Activated naive CD4-positive, alpha-beta T cell treated with anti-CD3 and anti-CD28 coated beads, Interleukin-2, amount 50 U/mL, for 72 hours (primary cell): ENCODE data around the gene GNAI2. TPM values are rescaled to one million over a fixed set of nuclear protein-coding genes. Genes with fewer than 3 reads are reported as not detected.
"Not testable (repeated sequence)": the region's sequence is repeated elsewhere in the genome, so short reads cannot be mapped to it uniquely, and the experiment has no call there.

Experiments used
- ATAC-seq, 2 donors: fragments of 150-1000 bp; cut with Tn5 transposase; 2 replicates each; pipeline ENCODE4 v1.10.0; 2021; ENCODE audit warnings: mild to moderate bottlenecking in 2 of 2, moderate library complexity in 2 of 2
- DNase-seq, 2 donors: peaks; one replicate each; pipeline ENCODE4 v3.0.0; 2021 to 2022; ENCODE audit warnings: low spot score in 2 of 2
- H3K27ac Mint-ChIP-seq, 2 donors: one replicate each; pipeline ENCODE4 v1.8.0; 2022; ENCODE audit warnings: mild to moderate bottlenecking in 2 of 2, mixed read lengths in 2 of 2
- H3K36me3 Mint-ChIP-seq, 2 donors: one replicate each; pipeline ENCODE4 v1.8.0; 2022; ENCODE audit warnings: mixed read lengths in 2 of 2
- H3K9me3 Mint-ChIP-seq, 2 donors: one replicate each; pipeline ENCODE4 v1.8.0; 2022; ENCODE audit warnings: mixed read lengths in 2 of 2
- total RNA-seq, 2 donors: library from RNA; stranded (reverse); gene quantifications; one replicate each; pipeline ENCODE4 v1.2.3, GENCODE V29; 2022

Gene GNAI2
- total RNA-seq, 2 donors from 2014 or later = 313 to 349 TPM

GRCh38 chr3:50246517-50246954 is 10.5 kb downstream of the GNAI2 start:
- Mint-ChIP-seq H3K9me3 (no peaks in the 10 kb centered on the region), H3K27ac (peak overlapping the region; percentile 90 to 95), H3K36me3 (peaks cover 0 to 10% of the 10 kb centered on the region in 2 donors)
- ATAC-seq (peak; percentile 83 to 84), DNase-seq (peak; percentile 74 to 89)

GRCh38 chr3:50248387-50248786 is 12.4 kb downstream of the GNAI2 start:
- peaks cover 0 to 10% of the 10 kb centered on the region in 2 donors for H3K36me3 Mint-ChIP-seq
- no peak for DNase-seq
- no peak for ATAC-seq

GRCh38 chr3:50249457-50249856 is 13.5 kb downstream of the GNAI2 start:
- no peaks in the 10 kb centered on the region for H3K9me3 Mint-ChIP-seq
- no peak for DNase-seq
- H3K36me3 Mint-ChIP-seq = peaks cover 0 to 10% of the 10 kb centered on the region in 2 donors
- ATAC-seq = no peak
- peak overlapping the region in 1 of 2 donors; percentile 41 for H3K27ac Mint-ChIP-seq

More at GRCh38 chr3:50248387-50248786, 12.4 kb downstream of the GNAI2 start:
- no peaks in the 10 kb centered on the region for H3K9me3 Mint-ChIP-seq
- H3K27ac Mint-ChIP-seq = peak overlapping the region; percentile 41 to 97

- ATAC-seq (no peak), DNase-seq (no peak)
- peaks cover 0 to 10% of the 10 kb centered on the region in 2 donors for H3K36me3 Mint-ChIP-seq
- H3K9me3 Mint-ChIP-seq = no peaks in the 10 kb centered on the region
- H3K27ac Mint-ChIP-seq = peak overlapping the region; percentile 52 to 57
Observed at GRCh38 chr3:50250514-50250913, 14.5 kb downstream of the GNAI2 start.

GRCh38 chr3:50251220-50251619 is 15.2 kb downstream of the GNAI2 start:
- Mint-ChIP-seq H3K36me3 (peaks cover 0 to 10% of the 10 kb centered on the region in 2 donors), H3K9me3 (no peaks in the 10 kb centered on the region), H3K27ac (peak overlapping the region; percentile 41 to 52)
- DNase-seq = no peak
- ATAC-seq = peak; percentile 29 to 51

GRCh38 chr3:50254577-50255250 is 18.7 kb downstream of the GNAI2 start:
- Mint-ChIP-seq H3K27ac (peak overlapping the region; percentile 58 to 68), H3K9me3 (no peaks in the 10 kb centered on the region), H3K36me3 (peaks cover 4 to 18% of the 10 kb centered on the region in 2 donors)
- DNase-seq (no peak), ATAC-seq (no peak)

- DNase-seq (no peak), ATAC-seq (no peak)
- Mint-ChIP-seq H3K36me3 (peaks cover 4 to 15% of the 10 kb centered on the region in 2 donors), H3K27ac (no peak overlapping the region), H3K9me3 (no peaks in the 10 kb centered on the region)
Observed at GRCh38 chr3:50255251-50255615, 19.2 kb downstream of the GNAI2 start.

GRCh38 chr3:50256978-50257890 is 21.2 kb downstream of the GNAI2 start:
- Mint-ChIP-seq H3K27ac (peak overlapping the region in 1 of 2 donors; percentile 24), H3K9me3 (no peaks in the 10 kb centered on the region), H3K36me3 (peaks cover 4 to 13% of the 10 kb centered on the region in 2 donors)
- ATAC-seq (no peak), DNase-seq (no peak)

GRCh38 chr3:50258029-50258680 is 22.2 kb downstream of the GNAI2 start:
- Mint-ChIP-seq H3K9me3 (no peaks in the 10 kb centered on the region), H3K36me3 (peaks cover 4 to 13% of the 10 kb centered on the region in 2 donors), H3K27ac (peak overlapping the region in 1 of 2 donors; percentile 84)
- ATAC-seq (no peak), DNase-seq (no peak)

GRCh38 chr3:50258979-50259378 is 23.0 kb downstream of the GNAI2 start:
- no peak for ATAC-seq
- no peak overlapping the region for H3K27ac Mint-ChIP-seq
- H3K36me3 Mint-ChIP-seq = peaks cover 4 to 13% of the 10 kb centered on the region in 2 donors
- no peaks in the 10 kb centered on the region for H3K9me3 Mint-ChIP-seq
- DNase-seq = no peak

- DNase-seq (no peak), ATAC-seq (peak in 1 of 2 donors; percentile 1)
- Mint-ChIP-seq H3K9me3 (no peaks in the 10 kb centered on the region), H3K27ac (peak overlapping the region; percentile 36 to 88), H3K36me3 (peaks cover 4 to 13% of the 10 kb centered on the region in 2 donors)
Observed at GRCh38 chr3:50259432-50260026, 23.5 kb downstream of the GNAI2 start.

- ATAC-seq (peak; percentile 92 to 93), DNase-seq (peak; percentile 92 to 96)
- peaks cover 4 to 13% of the 10 kb centered on the region in 2 donors for H3K36me3 Mint-ChIP-seq
- H3K27ac Mint-ChIP-seq = peak overlapping the region; percentile 36 to 88
- H3K9me3 Mint-ChIP-seq = no peaks in the 10 kb centered on the region
Observed at GRCh38 chr3:50260027-50260941, 24.3 kb downstream of the GNAI2 start.

GRCh38 chr3:50260942-50261441 is 25.0 kb downstream of the GNAI2 start:
- Mint-ChIP-seq H3K36me3 (peaks cover 4 to 13% of the 10 kb centered on the region in 2 donors), H3K9me3 (no peaks in the 10 kb centered on the region), H3K27ac (peak overlapping the region in 1 of 2 donors; percentile 70)
- no peak for ATAC-seq
- no peak for DNase-seq

GRCh38 chr3:50261505-50261904 is 25.5 kb downstream of the GNAI2 start:
- DNase-seq (no peak), ATAC-seq (no peak)
- Mint-ChIP-seq H3K9me3 (no peaks in the 10 kb centered on the region), H3K36me3 (peaks cover 4 to 11% of the 10 kb centered on the region in 2 donors), H3K27ac (peak overlapping the region in 1 of 2 donors; percentile 70)

- ATAC-seq, H3K9me3 Mint-ChIP-seq, H3K36me3 Mint-ChIP-seq, DNase-seq: not testable (repeated sequence)
- peak overlapping the region; percentile 29 to 62 for H3K27ac Mint-ChIP-seq
Observed at GRCh38 chr3:50262200-50262599, 26.2 kb downstream of the GNAI2 start.
